GM20000 (cell line): ENCODE results near the gene CADPS2.

Experiments used
- DNase-seq: peaks from one replicate; pipeline ENCODE4 v3.0.0; 2012; ENCODE audit warnings: low spot score
- TF ChIP-seq, protein P1 (sequence below): IDR thresholded peaks from 2 replicates; pipeline ENCODE4 v1.5.1; 2012; ENCODE audit warnings: mild to moderate bottlenecking, control low read depth; ENCODE audit errors: extremely low read depth, missing control alignments

Gene CADPS2

DNA sequence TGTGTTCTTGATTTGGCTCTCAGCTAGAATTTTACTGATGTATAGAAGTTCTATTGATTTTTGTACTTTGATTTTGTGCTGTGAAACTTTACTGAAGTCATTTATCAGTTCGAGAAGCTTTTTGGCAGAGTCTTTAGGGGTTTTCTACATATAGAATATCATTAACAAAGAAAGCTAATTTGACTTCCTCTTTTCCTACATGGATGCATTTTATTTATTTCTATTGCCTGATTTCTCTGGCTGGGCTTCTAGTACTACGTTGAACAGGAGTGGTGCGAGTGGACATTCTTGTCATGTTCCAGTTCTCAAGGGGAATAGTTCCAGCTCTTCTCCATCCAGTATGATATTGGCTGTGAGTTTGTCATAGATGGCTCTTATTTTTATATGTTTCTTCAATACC, 252.8 kb downstream of the CADPS2 start:
- no peak for DNase-seq
- TF ChIP-seq, protein P1, sequence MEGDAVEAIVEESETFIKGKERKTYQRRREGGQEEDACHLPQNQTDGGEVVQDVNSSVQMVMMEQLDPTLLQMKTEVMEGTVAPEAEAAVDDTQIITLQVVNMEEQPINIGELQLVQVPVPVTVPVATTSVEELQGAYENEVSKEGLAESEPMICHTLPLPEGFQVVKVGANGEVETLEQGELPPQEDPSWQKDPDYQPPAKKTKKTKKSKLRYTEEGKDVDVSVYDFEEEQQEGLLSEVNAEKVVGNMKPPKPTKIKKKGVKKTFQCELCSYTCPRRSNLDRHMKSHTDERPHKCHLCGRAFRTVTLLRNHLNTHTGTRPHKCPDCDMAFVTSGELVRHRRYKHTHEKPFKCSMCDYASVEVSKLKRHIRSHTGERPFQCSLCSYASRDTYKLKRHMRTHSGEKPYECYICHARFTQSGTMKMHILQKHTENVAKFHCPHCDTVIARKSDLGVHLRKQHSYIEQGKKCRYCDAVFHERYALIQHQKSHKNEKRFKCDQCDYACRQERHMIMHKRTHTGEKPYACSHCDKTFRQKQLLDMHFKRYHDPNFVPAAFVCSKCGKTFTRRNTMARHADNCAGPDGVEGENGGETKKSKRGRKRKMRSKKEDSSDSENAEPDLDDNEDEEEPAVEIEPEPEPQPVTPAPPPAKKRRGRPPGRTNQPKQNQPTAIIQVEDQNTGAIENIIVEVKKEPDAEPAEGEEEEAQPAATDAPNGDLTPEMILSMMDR, result no peak

GRCh38 chr7:122632238-122632637, 254.0 kb downstream of the CADPS2 start:
- TF ChIP-seq, protein P1, result no peak
- DNase-seq, result no peak

GRCh38 chr7:122629412-122629953, 256.8 kb downstream of the CADPS2 start:
- TF ChIP-seq, protein P1, result no peak
- DNase-seq, result no peak

- DNase-seq, result no peak
- TF ChIP-seq, protein P1, result no peak
Measured at GRCh38 chr7:122628651-122629411, 257.4 kb downstream of the CADPS2 start.

GRCh38 chr7:122626785-122627184, 259.5 kb downstream of the CADPS2 start:
- DNase-seq, result no peak
- TF ChIP-seq, protein P1, result no peak

- TF ChIP-seq, protein P1, result no peak
- DNase-seq, result no peak
Measured at GRCh38 chr7:122622682-122623081, 263.6 kb downstream of the CADPS2 start.

DNA sequence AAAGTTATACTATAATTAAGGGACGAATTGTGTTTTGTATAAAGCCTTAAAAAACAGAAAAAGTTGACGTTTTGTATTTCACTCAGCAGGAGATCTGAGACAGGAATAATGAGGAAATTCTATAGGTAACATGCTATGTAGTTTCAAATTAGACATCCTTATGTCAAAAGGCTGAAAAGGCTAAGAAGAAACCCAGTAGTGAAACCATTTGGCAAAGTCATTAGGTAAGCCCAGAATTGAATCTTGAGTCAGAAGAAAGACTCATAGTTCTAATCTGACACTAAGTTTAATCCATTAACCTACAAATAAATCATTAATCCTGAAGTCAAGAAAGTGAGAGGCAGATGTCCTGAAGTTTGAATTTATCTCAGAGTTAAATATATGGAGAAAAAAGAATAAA, 266.6 kb downstream of the CADPS2 start:
- TF ChIP-seq, protein P1, result no peak
- no peak for DNase-seq
